Measurements from ENCODE around the gene SMCO2.

The SMCO2 gene

GRCh38 chr12:27472604-27473003 lies 26.1 kb downstream of the SMCO2 start:
- Histone ChIP-seq H3K27ac (ENCODE audit: low read depth, low read length) (no peak overlapping the region), H3K79me2 (ENCODE audit: control insufficient read depth, insufficient read depth, low read length, unreplicated experiment) (no peaks in the 10 kb centered on the region), H3K27me3 (ENCODE audit: insufficient read depth, low read length) (no peaks in the 10 kb centered on the region), H2AFZ (ENCODE audit: low read length, unreplicated experiment) (no peak overlapping the region), H3K4me3 (ENCODE audit: low read depth, low read length) (no peak overlapping the region), H3K4me1 (ENCODE audit: control insufficient read depth, insufficient read depth, low read length, unreplicated experiment) (peaks cover 9% of the 10 kb centered on the region), H3K36me3 (ENCODE audit: insufficient read depth, low read length) (0 out of 2 replicates have a peak, but pooled peaks cover 5% of the 10 kb centered on the region)

- Histone ChIP-seq H3K36me3 (ENCODE audit: insufficient read depth, low read length) (0 out of 2 replicates have a peak, but pooled peaks cover 5% of the 10 kb centered on the region), H3K4me1 (ENCODE audit: control insufficient read depth, insufficient read depth, low read length, unreplicated experiment) (peaks cover 9% of the 10 kb centered on the region), H3K79me2 (ENCODE audit: control insufficient read depth, insufficient read depth, low read length, unreplicated experiment) (no peaks in the 10 kb centered on the region), H2AFZ (ENCODE audit: low read length, unreplicated experiment) (no peak overlapping the region), H3K27ac (ENCODE audit: low read depth, low read length) (no peak overlapping the region), H3K27me3 (ENCODE audit: insufficient read depth, low read length) (no peaks in the 10 kb centered on the region), H3K4me3 (ENCODE audit: low read depth, low read length) (no peak overlapping the region)
Measured at GRCh38 chr12:27474344-27474743, 27.8 kb downstream of the SMCO2 start.

GRCh38 chr12:27477049-27477448 lies 30.5 kb downstream of the SMCO2 start:
- Histone ChIP-seq H3K36me3 (ENCODE audit: insufficient read depth, low read length) (0 out of 2 replicates have a peak, but pooled peaks cover 5% of the 10 kb centered on the region), H3K27ac (ENCODE audit: low read depth, low read length) (no peak overlapping the region), H3K4me3 (ENCODE audit: low read depth, low read length) (no peak overlapping the region), H3K27me3 (ENCODE audit: insufficient read depth, low read length) (no peaks in the 10 kb centered on the region), H3K79me2 (ENCODE audit: control insufficient read depth, insufficient read depth, low read length, unreplicated experiment) (no peaks in the 10 kb centered on the region), H2AFZ (ENCODE audit: low read length, unreplicated experiment) (no peak overlapping the region), H3K4me1 (ENCODE audit: control insufficient read depth, insufficient read depth, low read length, unreplicated experiment) (peaks cover 9% of the 10 kb centered on the region)

GRCh38 chr12:27478949-27479348 lies 32.4 kb downstream of the SMCO2 start:
- Histone ChIP-seq H2AFZ (ENCODE audit: low read length, unreplicated experiment) (no peak overlapping the region), H3K79me2 (ENCODE audit: control insufficient read depth, insufficient read depth, low read length, unreplicated experiment) (no peaks in the 10 kb centered on the region), H3K4me3 (ENCODE audit: low read depth, low read length) (no peak overlapping the region), H3K36me3 (ENCODE audit: insufficient read depth, low read length) (0 out of 2 replicates have a peak, but pooled peaks cover 5% of the 10 kb centered on the region), H3K4me1 (ENCODE audit: control insufficient read depth, insufficient read depth, low read length, unreplicated experiment) (peaks cover 8% of the 10 kb centered on the region), H3K27ac (ENCODE audit: low read depth, low read length) (no peak overlapping the region), H3K27me3 (ENCODE audit: insufficient read depth, low read length) (no peaks in the 10 kb centered on the region)

GRCh38 chr12:27480016-27480415 lies 33.5 kb downstream of the SMCO2 start:
- H3K4me1 ChIP-seq (ENCODE audit: control insufficient read depth, insufficient read depth, low read length, unreplicated experiment), result no peaks in the 10 kb centered on the region
- H3K79me2 ChIP-seq (ENCODE audit: control insufficient read depth, insufficient read depth, low read length, unreplicated experiment), result no peaks in the 10 kb centered on the region
- no peak overlapping the region for H3K27ac ChIP-seq (ENCODE audit: low read depth, low read length)
- no peaks in the 10 kb centered on the region for H3K27me3 ChIP-seq (ENCODE audit: insufficient read depth, low read length)
- no peak overlapping the region for H2AFZ ChIP-seq (ENCODE audit: low read length, unreplicated experiment)
- H3K4me3 ChIP-seq (ENCODE audit: low read depth, low read length), result no peak overlapping the region
- H3K36me3 ChIP-seq (ENCODE audit: insufficient read depth, low read length), result 0 out of 2 replicates have a peak, but pooled peaks cover 5% of the 10 kb centered on the region

GRCh38 chr12:27486961-27487360 lies 40.4 kb downstream of the SMCO2 start:
- Histone ChIP-seq H3K79me2 (ENCODE audit: control insufficient read depth, insufficient read depth, low read length, unreplicated experiment) (no peaks in the 10 kb centered on the region), H3K27ac (ENCODE audit: low read depth, low read length) (no peak overlapping the region), H3K4me1 (ENCODE audit: control insufficient read depth, insufficient read depth, low read length, unreplicated experiment) (no peaks in the 10 kb centered on the region), H2AFZ (ENCODE audit: low read length, unreplicated experiment) (no peak overlapping the region), H3K4me3 (ENCODE audit: low read depth, low read length) (no peak overlapping the region), H3K27me3 (ENCODE audit: insufficient read depth, low read length) (no peaks in the 10 kb centered on the region), H3K36me3 (ENCODE audit: insufficient read depth, low read length) (no peaks in the 10 kb centered on the region)

GRCh38 chr12:27488479-27488878 lies 41.9 kb downstream of the SMCO2 start:
- Histone ChIP-seq H3K4me3 (ENCODE audit: low read depth, low read length) (no peak overlapping the region), H3K27me3 (ENCODE audit: insufficient read depth, low read length) (no peaks in the 10 kb centered on the region), H3K4me1 (ENCODE audit: control insufficient read depth, insufficient read depth, low read length, unreplicated experiment) (peaks cover 3% of the 10 kb centered on the region), H2AFZ (ENCODE audit: low read length, unreplicated experiment) (no peak overlapping the region), H3K27ac (ENCODE audit: low read depth, low read length) (no peak overlapping the region), H3K36me3 (ENCODE audit: insufficient read depth, low read length) (no peaks in the 10 kb centered on the region), H3K79me2 (ENCODE audit: control insufficient read depth, insufficient read depth, low read length, unreplicated experiment) (no peaks in the 10 kb centered on the region)

GRCh38 chr12:27491226-27491625 lies 44.7 kb downstream of the SMCO2 start:
- Histone ChIP-seq H3K27ac (ENCODE audit: low read depth, low read length) (no peak overlapping the region), H3K79me2 (ENCODE audit: control insufficient read depth, insufficient read depth, low read length, unreplicated experiment) (no peaks in the 10 kb centered on the region), H3K4me3 (ENCODE audit: low read depth, low read length) (no peak overlapping the region)

GRCh38 chr12:27493260-27493940 lies 46.9 kb downstream of the SMCO2 start:
- Histone ChIP-seq H3K4me1 (ENCODE audit: control insufficient read depth, insufficient read depth, low read length, unreplicated experiment) (peaks cover 4% of the 10 kb centered on the region), H3K4me3 (ENCODE audit: low read depth, low read length) (no peak overlapping the region), H2AFZ (ENCODE audit: low read length, unreplicated experiment) (no peak overlapping the region), H3K27me3 (ENCODE audit: insufficient read depth, low read length) (no peaks in the 10 kb centered on the region), H3K79me2 (ENCODE audit: control insufficient read depth, insufficient read depth, low read length, unreplicated experiment) (no peaks in the 10 kb centered on the region), H3K27ac (ENCODE audit: low read depth, low read length) (no peak overlapping the region), H3K36me3 (ENCODE audit: insufficient read depth, low read length) (no peaks in the 10 kb centered on the region)

More at GRCh38 chr12:27491226-27491625, 44.7 kb downstream of the SMCO2 start:
- Histone ChIP-seq H2AFZ (ENCODE audit: low read length, unreplicated experiment) (no peak overlapping the region), H3K27me3 (ENCODE audit: insufficient read depth, low read length) (no peaks in the 10 kb centered on the region), H3K4me1 (ENCODE audit: control insufficient read depth, insufficient read depth, low read length, unreplicated experiment) (peaks cover 4% of the 10 kb centered on the region), H3K36me3 (ENCODE audit: insufficient read depth, low read length) (no peaks in the 10 kb centered on the region)

GRCh38 chr12:27497446-27497845 lies 50.9 kb downstream of the SMCO2 start:
- Histone ChIP-seq H3K27ac (ENCODE audit: low read depth, low read length) (no peak overlapping the region), H3K4me1 (ENCODE audit: control insufficient read depth, insufficient read depth, low read length, unreplicated experiment) (peaks cover 4% of the 10 kb centered on the region), H2AFZ (ENCODE audit: low read length, unreplicated experiment) (no peak overlapping the region), H3K36me3 (ENCODE audit: insufficient read depth, low read length) (no peaks in the 10 kb centered on the region), H3K4me3 (ENCODE audit: low read depth, low read length) (no peak overlapping the region), H3K27me3 (ENCODE audit: insufficient read depth, low read length) (no peaks in the 10 kb centered on the region), H3K79me2 (ENCODE audit: control insufficient read depth, insufficient read depth, low read length, unreplicated experiment) (no peaks in the 10 kb centered on the region)

- no peaks in the 10 kb centered on the region for H3K36me3 ChIP-seq (ENCODE audit: insufficient read depth, low read length)
- peaks cover 4% of the 10 kb centered on the region for H3K4me1 ChIP-seq (ENCODE audit: control insufficient read depth, insufficient read depth, low read length, unreplicated experiment)
- no peaks in the 10 kb centered on the region for H3K79me2 ChIP-seq (ENCODE audit: control insufficient read depth, insufficient read depth, low read length, unreplicated experiment)
- no peaks in the 10 kb centered on the region for H3K27me3 ChIP-seq (ENCODE audit: insufficient read depth, low read length)
- no peak overlapping the region for H3K27ac ChIP-seq (ENCODE audit: low read depth, low read length)
- H3K4me3 ChIP-seq (ENCODE audit: low read depth, low read length), result no peak overlapping the region
- no peak overlapping the region for H2AFZ ChIP-seq (ENCODE audit: low read length, unreplicated experiment)
Measured at GRCh38 chr12:27498149-27498548, 51.6 kb downstream of the SMCO2 start.

All from ACC112 (cell line).